HL-60/S4 treated with retinoic acid at 250 ng/mL for 4 days and 3 days (cell line): ENCODE results near the gene TADA2A.
"Not testable (repeated sequence)": the region's sequence is repeated elsewhere in the genome, so short reads cannot be mapped to it uniquely, and the experiment has no call there.

Source experiments
- in situ Hi-C: fragments of 300-500 bp; cut with MboI; formaldehyde crosslinking; loops from 2 replicates; pipeline ENCODE4 v1.7.0; 2022; ENCODE audit warnings: low sequenced_read_pairs

TADA2A gene

GRCh38 chr17:37457801-37458200, 51.1 kb downstream of the TADA2A start:
- in situ Hi-C loops, result not testable (repeated sequence)

- in situ Hi-C loops, result no loop called here
Measured at GRCh38 chr17:37458805-37459204, 52.1 kb downstream of the TADA2A start.

DNA sequence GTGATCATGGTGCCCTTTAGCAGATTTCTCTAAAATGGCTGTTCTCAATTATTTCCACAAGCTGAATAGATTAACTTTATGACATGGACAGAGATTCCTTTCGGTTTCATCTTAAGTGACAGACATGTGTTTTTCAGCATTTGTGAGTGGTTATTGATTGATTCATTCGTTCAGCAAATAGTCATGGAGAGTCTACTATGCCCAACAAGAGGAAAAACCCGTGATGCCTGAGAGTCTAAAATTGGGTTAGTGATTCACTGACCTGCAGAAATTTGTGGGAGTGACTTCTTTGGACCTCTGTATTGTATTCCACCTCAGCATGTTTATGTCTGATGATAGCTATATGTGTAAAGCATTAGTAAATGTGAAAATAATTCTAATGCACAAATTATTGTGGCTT, 55.0 kb downstream of the TADA2A start:
- in situ Hi-C loops, result no loop called here

GRCh38 chr17:37462492-37462891, 55.8 kb downstream of the TADA2A start:
- in situ Hi-C loops, result no loop called here

GRCh38 chr17:37463039-37463438, 56.4 kb downstream of the TADA2A start:
- in situ Hi-C loops, result no loop called here

DNA sequence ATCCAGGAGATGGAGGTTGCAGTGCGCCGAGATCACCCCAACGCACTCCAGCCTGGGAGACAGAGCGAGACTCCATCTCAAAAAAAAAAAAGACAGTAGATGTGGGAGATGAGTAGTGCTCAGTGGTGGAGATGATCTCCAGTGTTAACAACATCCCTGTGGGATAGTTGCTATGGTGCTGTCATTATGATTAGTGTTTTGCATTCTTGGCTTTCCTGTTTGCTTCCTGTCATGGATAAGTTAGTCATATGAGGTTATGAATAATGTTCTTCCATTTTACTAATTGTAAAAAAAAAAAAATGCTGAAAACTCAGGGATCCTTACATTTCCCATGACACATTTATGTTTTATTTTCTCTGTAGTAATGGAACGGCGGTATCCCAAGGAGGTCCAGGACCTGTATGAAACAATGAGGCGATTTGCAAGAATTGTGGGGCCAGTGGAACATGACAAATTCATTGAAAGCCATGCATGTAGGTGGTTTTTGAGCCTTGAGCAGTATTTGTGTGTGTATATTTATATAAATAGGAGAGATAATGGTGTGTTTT, 58.5 kb downstream of the TADA2A start:
- in situ Hi-C loops, result no loop called here

- in situ Hi-C loops, result no loop called here
Measured at GRCh38 chr17:37466471-37466870, 59.8 kb downstream of the TADA2A start.

GRCh38 chr17:37470181-37470580, 63.5 kb downstream of the TADA2A start:
- in situ Hi-C loops, result no loop called here

DNA sequence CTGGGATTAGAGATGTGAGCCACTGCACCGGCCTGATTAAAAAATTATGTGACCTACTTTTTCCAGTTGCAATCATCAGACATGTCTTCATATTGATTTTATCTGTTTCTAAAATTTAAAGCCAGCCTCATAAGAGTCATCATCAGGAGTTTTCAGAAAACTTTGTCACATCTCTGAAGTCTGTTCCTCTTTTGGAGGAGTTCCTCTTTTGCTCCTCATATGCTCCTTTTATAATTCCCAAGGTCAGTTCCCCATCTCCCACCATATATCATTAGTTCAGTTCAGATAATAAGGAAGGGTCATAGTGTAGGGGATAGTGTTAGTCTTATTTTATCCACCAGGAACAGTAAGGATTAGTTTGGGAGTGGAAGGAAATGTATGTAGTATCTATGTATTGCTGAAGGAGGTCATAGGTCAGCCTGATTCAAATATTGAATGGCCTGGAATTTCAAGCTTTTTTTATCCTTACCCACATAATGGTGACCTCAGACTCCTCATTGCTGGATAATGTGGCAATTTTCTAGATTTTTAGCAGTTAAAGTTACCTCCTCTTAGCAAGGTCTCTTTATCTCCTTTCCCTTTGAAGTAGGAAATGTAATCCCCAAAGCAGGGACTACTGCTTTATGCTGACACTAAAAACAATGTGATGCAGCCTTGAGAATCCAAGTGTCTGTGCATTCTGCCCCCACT, 69.2 kb downstream of the TADA2A start:
- in situ Hi-C loops, result no loop called here

GRCh38 chr17:37476431-37477120, 69.9 kb downstream of the TADA2A start:
- in situ Hi-C loops, result no loop called here

DNA sequence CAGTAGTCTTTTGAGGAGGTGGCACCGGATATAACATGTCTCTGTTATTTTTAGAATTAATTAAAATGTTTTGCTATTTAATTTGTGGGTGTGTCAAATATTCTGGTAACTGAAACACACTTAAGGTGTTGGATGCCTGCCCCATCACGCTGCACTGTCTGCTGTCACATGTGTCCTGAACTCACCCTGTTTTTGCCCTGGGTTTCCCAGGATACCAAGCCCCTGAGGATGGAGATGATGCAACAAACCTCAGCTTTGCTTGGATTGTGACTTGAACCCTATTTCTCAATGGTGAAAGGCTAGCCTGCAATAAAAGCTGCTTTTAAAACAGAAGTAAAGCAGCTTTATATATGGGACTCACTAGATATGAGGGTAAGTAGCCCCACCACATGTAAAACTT, 71.5 kb downstream of the TADA2A start:
- in situ Hi-C loops, result no loop called here

DNA sequence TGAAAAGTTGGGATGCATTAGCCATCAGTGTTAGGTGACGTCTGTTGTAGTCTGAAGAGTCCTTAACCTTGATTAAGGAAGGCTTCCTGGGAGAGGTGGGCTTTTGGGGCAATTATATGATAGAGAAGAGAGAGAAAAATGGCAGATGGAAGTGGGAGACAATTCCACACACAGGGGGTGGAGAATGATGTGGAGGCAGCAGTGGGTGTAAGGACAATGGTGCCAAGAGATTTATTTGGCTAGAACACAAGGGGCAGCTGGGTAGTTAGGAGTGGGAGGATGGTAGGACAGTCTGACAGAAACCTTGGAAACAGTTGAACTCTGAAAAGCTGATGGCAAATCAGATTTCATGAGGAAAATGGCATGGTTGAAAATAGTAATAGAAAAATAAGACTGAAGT, 72.3 kb downstream of the TADA2A start:
- in situ Hi-C loops, result no loop called here

DNA sequence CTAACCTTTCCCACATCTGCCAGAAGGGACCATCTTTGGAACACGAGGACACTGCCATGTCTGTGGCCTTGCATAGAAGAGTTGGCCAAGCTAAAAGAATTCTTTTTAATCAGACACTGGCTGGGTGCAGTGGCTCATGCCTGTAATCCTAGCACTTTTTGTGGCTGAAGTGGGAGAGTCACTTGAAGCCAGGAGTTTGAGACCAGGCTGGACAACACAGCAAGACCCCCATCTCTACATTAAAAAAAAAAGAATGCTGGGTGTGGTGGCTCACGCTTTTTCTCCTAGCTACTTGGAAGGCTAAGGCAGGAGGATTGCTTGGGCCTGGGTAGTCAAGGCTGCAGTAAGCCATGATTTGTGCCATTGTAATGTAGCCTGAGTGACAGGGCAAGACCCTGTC, 73.7 kb downstream of the TADA2A start:
- in situ Hi-C loops, result no loop called here

DNA sequence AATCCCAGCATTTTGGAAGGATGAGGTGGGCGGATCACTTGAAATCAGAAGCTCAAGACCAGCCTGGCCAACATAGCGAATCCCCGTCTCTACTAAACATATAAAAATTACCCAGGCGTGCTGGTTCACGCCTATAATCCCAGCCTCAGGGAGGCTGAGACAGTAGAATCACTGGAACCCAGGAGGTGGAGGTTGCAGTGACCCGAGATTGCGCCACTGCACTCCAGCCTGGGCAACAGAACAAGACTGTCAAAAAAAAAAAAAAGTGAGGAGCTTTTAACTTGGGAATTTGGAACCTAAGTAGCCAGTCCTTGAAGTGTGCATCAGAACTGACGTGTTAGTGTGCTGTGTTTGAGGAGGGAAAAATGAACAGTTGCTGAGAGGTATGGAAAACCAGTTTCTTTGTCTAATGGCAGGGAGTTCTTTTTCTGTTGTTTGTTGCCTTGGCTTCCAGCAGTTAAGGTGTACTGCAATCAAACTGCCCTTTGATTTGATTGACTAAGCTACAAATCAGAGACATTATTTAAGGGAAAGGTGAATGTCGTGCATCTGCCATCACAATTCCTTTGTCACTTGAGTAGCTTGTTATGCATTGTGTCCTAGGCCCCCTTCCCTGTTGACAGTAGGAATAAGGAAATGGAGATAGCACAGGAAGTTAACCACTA, 74.4 kb downstream of the TADA2A start:
- in situ Hi-C loops, result no loop called here

GRCh38 chr17:37483311-37484039, 76.8 kb downstream of the TADA2A start:
- in situ Hi-C loops, result no loop called here

DNA sequence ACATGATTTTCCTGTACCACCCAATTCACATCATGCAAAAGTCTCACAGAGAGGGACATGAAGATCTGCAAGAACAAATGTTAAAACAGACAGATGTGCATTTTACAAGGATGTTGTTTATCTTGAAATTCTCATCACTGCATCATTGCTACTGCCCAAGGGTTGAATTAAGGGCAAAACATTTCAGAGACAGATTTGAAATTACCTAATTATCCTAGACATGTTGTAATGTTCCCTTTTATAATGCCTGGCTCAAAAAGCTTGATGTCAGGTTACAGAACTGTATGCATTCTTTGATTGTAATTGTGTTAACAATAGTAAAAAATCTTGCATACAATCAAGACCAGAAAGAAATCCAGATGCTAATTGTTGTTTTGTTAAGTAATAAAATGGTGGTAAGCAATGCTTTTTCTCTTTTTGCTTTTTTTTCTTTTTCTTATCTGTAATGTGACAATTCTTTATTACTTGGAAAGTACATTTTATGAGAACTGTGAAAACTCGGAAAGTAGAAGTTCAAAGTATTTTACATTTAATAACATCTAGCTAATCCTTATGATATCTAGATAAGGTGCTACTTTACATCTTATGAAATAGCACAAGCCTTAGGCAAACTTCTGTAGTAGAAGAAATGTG, 79.4 kb downstream of the TADA2A start:
- in situ Hi-C loops, result no loop called here

GRCh38 chr17:37488009-37488604, 81.4 kb downstream of the TADA2A start:
- in situ Hi-C loops, result no loop called here

- in situ Hi-C loops, result no loop called here
Measured at GRCh38 chr17:37488607-37489196, 82.0 kb downstream of the TADA2A start.

DNA sequence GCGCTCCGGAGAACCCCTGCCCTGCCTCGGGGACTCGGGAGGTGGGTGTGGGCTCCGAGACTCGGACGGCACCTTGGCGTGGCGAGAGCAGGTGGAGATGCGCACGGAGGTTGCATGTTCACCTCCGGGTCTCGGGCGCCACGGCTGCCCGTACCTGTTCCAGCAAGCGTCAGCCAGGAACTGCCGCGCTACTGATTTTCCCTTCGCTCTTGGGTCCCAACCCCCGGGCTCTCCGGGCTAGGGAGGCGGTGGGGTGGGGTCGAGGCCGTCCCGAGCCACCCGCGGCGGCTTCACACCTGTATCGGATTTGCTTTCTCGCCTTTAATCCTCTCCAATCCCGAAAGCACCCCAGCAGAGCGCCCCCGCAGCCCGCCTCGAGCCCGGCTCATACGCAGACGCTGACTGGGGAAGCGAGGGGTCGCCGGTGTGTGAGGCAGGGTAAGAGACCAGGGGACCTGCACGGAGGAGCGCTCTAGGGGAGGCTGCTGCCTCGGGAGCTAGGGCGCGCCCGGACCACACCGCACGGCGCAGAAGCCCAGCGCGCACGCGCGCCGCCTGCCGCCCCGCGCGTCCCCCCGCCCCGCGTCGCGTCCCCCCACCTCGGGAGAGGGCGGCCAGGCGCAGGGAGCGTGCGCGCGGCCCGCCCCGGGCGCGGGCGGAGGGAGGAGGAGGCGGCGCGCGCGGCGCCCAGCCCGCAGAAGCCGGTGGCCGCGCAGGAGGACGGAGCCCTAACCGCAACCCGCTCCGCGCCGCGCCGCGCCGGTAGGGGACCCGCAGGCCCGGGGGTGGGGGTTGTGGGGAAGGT, 82.7 kb downstream of the TADA2A start, which contains the start of gene DUSP14:
Gene DUSP14 (plus strand): TSS at position 695 of the 805 bp plus-strand sequence. CDS start 22,382 bp downstream, outside the sequence.
- in situ Hi-C loops, result no loop called here
